ENCODE results near the gene ZNF419. TPM values are rescaled to one million over a fixed set of nuclear protein-coding genes. Genes with fewer than 3 reads are reported as not detected.
"Not testable (repeated sequence)": the region's sequence is repeated elsewhere in the genome, so short reads cannot be mapped to it uniquely, and the experiment has no call there.

ZNF419 gene
- total and polyA plus RNA-seq, 10 donors, result 5.9 to 20.4 (median 13.8) TPM

DNA sequence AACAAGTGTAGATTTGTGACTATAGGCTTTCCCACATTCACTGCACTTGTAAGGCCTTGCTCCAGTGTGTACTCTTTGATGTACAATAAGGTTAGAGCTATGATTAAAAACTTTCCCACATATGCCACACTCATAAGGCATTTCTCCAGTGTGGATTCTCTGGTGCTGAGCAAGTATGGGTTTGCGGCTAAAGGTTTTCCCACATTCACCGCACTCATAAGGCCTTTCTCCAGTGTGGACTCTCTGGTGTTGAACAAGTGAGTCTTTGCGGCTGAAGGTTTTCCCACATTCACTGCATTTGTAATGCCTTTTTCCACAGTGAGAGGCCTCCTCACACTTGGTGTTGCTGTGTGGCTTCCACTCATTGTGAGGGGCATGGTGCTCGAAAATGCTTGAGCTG, 13.9 kb upstream of the ZNF419 start:
- intact Hi-C loops (cut with DNase I; ENCODE audit: low total_unique reads), result no loop called here

DNA sequence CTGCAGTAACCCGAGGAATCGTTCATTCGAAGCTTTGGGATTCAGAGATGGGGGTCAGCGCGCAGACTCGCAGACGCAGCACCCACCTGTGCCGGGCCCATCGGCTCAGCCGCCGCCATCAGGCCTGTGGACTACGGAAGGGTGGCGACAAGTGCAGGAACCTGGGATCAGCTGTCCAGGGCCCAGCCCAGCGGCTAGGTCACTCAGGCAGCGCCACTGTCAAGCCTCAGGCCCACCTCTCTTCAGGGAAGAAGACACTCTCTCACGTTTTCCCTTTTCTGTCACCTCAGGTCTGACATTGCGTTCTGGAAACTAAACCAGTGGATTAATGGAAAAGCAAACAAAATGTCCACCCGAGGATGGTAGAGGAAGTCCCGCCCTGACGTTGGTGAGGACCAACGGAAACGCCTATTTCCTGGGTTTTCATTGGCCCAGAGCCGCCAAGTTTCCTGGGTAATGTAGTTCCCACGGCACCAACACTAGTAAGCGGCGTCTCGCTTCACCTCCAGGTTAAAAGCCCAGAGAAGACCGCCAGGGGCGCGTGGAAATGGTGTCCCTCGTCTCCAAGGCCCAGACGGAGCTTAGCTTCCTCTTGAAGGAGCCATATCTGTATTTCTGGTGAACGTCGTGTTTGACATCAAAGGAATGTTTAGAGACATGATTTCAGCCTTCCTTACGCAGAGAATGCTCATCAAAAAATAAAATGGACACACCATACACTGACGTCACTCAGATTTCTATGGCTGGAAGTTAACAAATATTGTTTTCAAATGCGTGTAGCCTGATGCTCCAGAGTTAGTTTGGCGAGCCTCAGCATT, 10.2 kb upstream of the ZNF419 start, which contains the start of gene ZNF772:
Gene ZNF772, minus strand, starts transcription at position 376 of the 818 bp plus-strand sequence. Its CDS starts 257 bp downstream, at position 119.
- Histone ChIP-seq H3K36me3 (peaks cover 16 to 42% (median 40%) of the 10 kb centered on the region in 6 donors), H3K4me3 (peak within 1 kb of the TSS; percentile 56 to 94 (median 72)), H3K4me1 (peaks cover 7 to 20% (median 13%) of the 10 kb centered on the region in 6 donors), H3K9me3 (peaks cover 27 to 89% (median 76%) of the 10 kb centered on the region in 8 donors), H3K27ac (peak within 1 kb of the TSS; percentile 61 to 89 (median 84)), H3K27me3 (replicated peaks in 1 of 7) (no peaks in the 10 kb centered on the region)
- DNase-seq, result peak; percentile 92
- 10 to 13% (median 11%) methylated on average over 33 to 38 of the region's 38 CpGs for WGBS, 5 donors
- intact Hi-C loops (cut with DNase I; ENCODE audit: low total_unique reads), result no loop called here
- TF ChIP-seq POLR2AphosphoS5 (IDR thresholded peaks at IDR 0.05) (peak; percentile 45 to 83 (median 69)), POLR2A (IDR thresholded peaks at IDR 0.05) (no peak)
- TF ChIP-seq, protein P1, sequence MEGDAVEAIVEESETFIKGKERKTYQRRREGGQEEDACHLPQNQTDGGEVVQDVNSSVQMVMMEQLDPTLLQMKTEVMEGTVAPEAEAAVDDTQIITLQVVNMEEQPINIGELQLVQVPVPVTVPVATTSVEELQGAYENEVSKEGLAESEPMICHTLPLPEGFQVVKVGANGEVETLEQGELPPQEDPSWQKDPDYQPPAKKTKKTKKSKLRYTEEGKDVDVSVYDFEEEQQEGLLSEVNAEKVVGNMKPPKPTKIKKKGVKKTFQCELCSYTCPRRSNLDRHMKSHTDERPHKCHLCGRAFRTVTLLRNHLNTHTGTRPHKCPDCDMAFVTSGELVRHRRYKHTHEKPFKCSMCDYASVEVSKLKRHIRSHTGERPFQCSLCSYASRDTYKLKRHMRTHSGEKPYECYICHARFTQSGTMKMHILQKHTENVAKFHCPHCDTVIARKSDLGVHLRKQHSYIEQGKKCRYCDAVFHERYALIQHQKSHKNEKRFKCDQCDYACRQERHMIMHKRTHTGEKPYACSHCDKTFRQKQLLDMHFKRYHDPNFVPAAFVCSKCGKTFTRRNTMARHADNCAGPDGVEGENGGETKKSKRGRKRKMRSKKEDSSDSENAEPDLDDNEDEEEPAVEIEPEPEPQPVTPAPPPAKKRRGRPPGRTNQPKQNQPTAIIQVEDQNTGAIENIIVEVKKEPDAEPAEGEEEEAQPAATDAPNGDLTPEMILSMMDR (IDR thresholded peaks at IDR 0.05 in 8 of 11, conservative IDR thresholded peaks at IDR 0.05 in 3 of 11), result peak; percentile 9 to 80 (median 60)

More for the DNA sequence above, 13.9 kb upstream of the ZNF419 start:
- TF ChIP-seq, protein P1 (IDR thresholded peaks at IDR 0.05 in 8 of 11, conservative IDR thresholded peaks at IDR 0.05 in 3 of 11), result no peak
- no peak for TF ChIP-seq POLR2AphosphoS5 (IDR thresholded peaks at IDR 0.05)
- no peak for TF ChIP-seq POLR2A (IDR thresholded peaks at IDR 0.05)
- no peak overlapping the region for H3K27ac ChIP-seq
- no peak for DNase-seq
- H3K9me3 ChIP-seq, result peaks cover 54 to 95% (median 90%) of the 10 kb centered on the region in 8 donors
- peak overlapping the region in 1 of 8 donors; percentile 38 for H3K4me3 ChIP-seq
- peaks cover 7 to 20% (median 13%) of the 10 kb centered on the region in 6 donors for H3K4me1 ChIP-seq
- WGBS, 5 donors, result 88 to 95% (median 93%) methylated on average over 4 of the region's 4 CpGs
- H3K36me3 ChIP-seq, result peaks cover 18 to 78% (median 45%) of the 10 kb centered on the region in 6 donors
- no peaks in the 10 kb centered on the region for H3K27me3 ChIP-seq (replicated peaks in 1 of 7)

DNA sequence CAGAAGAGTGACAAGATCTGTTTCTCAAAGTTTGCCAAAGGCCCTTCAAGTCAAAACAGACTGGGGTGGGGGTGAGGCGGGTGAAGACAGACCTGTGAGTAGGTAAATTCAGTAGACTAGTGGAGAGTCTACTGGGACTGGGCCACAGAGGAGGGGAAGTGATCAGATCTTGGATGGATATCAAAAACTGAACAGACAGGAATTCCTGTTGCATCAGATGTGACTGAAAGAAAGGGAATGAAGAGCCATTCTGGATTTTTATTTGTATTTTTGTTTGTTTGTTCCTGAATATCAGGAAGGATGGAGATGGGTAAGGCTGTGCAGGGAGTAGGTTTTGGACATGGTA, 722 bp downstream of the ZNF419 start:
- H3K27me3 ChIP-seq (replicated peaks in 1 of 7); DNase-seq; H3K27ac ChIP-seq; intact Hi-C loops (cut with DNase I; ENCODE audit: low total_unique reads): not testable (repeated sequence)
- peaks cover 0 to 18% (median 10%) of the 10 kb centered on the region in 6 donors for H3K4me1 ChIP-seq
- peak overlapping the region in 3 of 8 donors; percentile 16 to 96 (median 86) for H3K4me3 ChIP-seq
- peaks cover 0 to 51% (median 21%) of the 10 kb centered on the region in 8 donors for H3K9me3 ChIP-seq
- WGBS, 5 donors, result 0% methylated on average over 1 of the region's 1 CpG; no CpG with 5 or more reads in 3 of the 5 donors
- H3K36me3 ChIP-seq, result peaks cover 0 to 38% (median 23%) of the 10 kb centered on the region in 6 donors

DNA sequence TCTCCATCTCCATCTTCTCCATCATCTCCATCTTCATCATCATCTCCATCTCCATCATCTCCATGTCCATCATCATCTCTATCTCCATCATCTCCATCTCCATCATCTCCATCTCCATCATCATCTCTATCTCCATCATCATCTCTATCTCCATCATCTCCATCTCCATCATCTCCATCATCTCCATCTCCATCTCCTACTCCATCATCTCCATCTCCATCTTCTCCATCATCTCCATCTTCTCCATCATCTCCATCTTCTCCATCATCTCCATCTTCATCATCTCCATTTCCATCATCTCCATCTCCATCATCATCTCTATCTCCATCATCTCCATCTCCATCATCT, 11.8 kb downstream of the ZNF419 start:
- peak overlapping the region in 1 of 8 donors; percentile 78 for H3K4me3 ChIP-seq
- peaks cover 0 to 42% (median 9%) of the 10 kb centered on the region in 6 donors for H3K36me3 ChIP-seq
- intact Hi-C loops (cut with DNase I; ENCODE audit: low total_unique reads); H3K27me3 ChIP-seq (replicated peaks in 1 of 7); DNase-seq: not testable (repeated sequence)
- H3K27ac ChIP-seq, result peak overlapping the region in 4 of 8 donors; percentile 92 to 94 (median 94)
- H3K4me1 ChIP-seq, result peaks cover 7 to 25% (median 10%) of the 10 kb centered on the region in 6 donors
- H3K9me3 ChIP-seq, result peaks cover 0 to 84% (median 60%) of the 10 kb centered on the region in 8 donors
